HEK293T (cell line): Measurements from ENCODE around the gene ANKS1A.

Experiments
- ELF4 ChIP-seq: fragments of 450-650 bp; IDR thresholded peaks from 2 replicates; pipeline ENCODE4 v1.6.1; 2017; ENCODE audit warnings: antibody characterized with exemption
- FOXA1 ChIP-seq: fragments of 450-650 bp; IDR thresholded peaks from 2 replicates; pipeline ENCODE4 v1.6.1; 2016; ENCODE audit warnings: mild to moderate bottlenecking
- FOXK2 ChIP-seq: fragments of 450-650 bp; IDR thresholded peaks from 2 replicates; pipeline ENCODE4 v1.6.1; 2016; ENCODE audit warnings: mild to moderate bottlenecking
- FOXM1 ChIP-seq: fragments of 450-650 bp; IDR thresholded peaks from 2 replicates; pipeline ENCODE4 v1.6.1; 2017; ENCODE audit warnings: mild to moderate bottlenecking, borderline replicate concordance
- TARDBP ChIP-seq: fragments of 450-650 bp; IDR thresholded peaks from 2 replicates; pipeline ENCODE4 v1.6.1; 2016
- ZNF384 ChIP-seq: fragments of 450-650 bp; IDR thresholded peaks from 2 replicates; pipeline ENCODE4 v1.6.1; 2016

DNA sequence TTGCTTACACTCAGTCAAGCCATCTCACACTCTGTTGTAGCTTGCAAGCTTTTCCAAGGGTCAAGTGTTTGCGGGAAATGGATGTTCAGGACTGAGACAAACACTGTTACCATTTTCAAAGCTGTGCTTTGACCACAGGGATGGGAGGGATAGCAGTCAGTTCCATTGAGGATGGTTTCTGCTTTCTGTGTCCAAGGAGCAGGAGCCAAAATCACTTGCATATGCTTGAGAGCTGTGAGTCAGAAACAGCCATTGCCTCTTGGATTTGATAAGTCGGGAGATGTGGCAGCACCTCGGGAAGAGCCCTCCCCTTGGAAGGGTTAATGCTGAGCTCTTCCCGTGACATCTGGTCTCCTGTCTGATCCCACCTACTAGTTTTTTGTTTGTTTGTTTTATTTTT lies 166.8 kb downstream of the ANKS1A start:
- TF ChIP-seq FOXA1 (no peak), FOXK2 (no peak), TARDBP (no peak), ZNF384 (no peak), FOXM1 (no peak), ELF4 (no peak)
